Measurements from ENCODE around the gene ZNF366.

The ZNF366 gene

GRCh38 chr5:72543365-72543764 is 36.2 kb upstream of the ZNF366 start:
- no peak overlapping the region for H3K4me3 ChIP-seq (ENCODE audit: low read depth, low read length)
- TF ChIP-seq, protein P1, sequence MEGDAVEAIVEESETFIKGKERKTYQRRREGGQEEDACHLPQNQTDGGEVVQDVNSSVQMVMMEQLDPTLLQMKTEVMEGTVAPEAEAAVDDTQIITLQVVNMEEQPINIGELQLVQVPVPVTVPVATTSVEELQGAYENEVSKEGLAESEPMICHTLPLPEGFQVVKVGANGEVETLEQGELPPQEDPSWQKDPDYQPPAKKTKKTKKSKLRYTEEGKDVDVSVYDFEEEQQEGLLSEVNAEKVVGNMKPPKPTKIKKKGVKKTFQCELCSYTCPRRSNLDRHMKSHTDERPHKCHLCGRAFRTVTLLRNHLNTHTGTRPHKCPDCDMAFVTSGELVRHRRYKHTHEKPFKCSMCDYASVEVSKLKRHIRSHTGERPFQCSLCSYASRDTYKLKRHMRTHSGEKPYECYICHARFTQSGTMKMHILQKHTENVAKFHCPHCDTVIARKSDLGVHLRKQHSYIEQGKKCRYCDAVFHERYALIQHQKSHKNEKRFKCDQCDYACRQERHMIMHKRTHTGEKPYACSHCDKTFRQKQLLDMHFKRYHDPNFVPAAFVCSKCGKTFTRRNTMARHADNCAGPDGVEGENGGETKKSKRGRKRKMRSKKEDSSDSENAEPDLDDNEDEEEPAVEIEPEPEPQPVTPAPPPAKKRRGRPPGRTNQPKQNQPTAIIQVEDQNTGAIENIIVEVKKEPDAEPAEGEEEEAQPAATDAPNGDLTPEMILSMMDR (IDR thresholded peaks at IDR 0.05; ENCODE audit: low read depth, low read length), result no peak

DNA sequence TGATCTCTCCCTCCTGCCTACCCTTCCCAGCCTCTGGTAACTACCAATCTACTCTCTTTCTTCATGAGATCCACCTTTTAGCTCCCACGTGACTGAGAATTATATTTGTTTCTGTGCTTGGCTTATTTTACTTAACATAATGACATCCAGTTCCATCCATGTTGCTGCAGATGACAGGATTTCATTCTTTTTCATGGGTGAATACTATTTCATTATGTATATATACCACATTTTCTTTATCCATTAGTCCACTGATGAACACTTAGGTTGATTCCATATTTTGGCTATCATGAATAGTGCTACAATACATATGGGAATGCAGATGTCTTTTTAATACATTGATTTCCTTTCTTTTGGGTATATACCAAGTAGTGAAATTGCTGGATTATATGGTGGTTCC is 35.5 kb upstream of the ZNF366 start:
- TF ChIP-seq, protein P1 (IDR thresholded peaks at IDR 0.05; ENCODE audit: low read depth, low read length), result no peak
- H3K4me3 ChIP-seq (ENCODE audit: low read depth, low read length), result no peak overlapping the region

DNA sequence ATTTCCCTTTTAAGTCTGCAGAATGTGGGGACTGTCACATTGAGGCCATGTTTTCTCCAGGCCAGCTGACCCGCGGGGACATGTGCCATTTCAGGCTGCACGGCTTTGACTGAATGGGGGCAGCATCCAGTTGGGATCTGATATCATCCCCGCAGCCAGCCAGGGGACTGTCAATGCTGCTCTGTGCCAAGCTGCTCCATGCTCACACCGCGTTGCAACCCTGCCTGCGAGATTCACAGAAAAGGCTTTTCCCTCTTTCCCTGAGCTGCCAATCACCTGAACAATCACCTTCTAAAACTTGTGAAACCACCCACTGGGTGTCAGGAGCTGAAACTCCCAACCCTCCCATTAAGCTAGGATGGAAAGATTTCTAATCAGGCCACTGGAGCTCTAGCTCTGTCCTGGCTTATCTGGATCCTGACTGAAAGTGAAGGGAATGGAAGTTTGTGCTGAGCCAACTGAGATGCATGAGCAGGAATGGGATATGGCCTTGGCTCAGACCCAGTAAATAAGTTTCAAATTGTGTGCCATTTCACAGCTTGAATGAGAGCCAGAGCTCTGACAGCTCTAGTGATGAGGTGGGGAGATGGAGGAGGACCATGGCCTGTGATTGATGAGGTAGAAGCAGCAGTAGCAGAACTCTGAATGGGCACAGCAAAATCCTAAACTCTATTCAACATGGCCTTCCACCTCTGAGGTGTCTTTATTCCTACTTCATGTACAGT is 34.5 kb upstream of the ZNF366 start:
- no peak overlapping the region for H3K4me3 ChIP-seq (ENCODE audit: low read depth, low read length)

DNA sequence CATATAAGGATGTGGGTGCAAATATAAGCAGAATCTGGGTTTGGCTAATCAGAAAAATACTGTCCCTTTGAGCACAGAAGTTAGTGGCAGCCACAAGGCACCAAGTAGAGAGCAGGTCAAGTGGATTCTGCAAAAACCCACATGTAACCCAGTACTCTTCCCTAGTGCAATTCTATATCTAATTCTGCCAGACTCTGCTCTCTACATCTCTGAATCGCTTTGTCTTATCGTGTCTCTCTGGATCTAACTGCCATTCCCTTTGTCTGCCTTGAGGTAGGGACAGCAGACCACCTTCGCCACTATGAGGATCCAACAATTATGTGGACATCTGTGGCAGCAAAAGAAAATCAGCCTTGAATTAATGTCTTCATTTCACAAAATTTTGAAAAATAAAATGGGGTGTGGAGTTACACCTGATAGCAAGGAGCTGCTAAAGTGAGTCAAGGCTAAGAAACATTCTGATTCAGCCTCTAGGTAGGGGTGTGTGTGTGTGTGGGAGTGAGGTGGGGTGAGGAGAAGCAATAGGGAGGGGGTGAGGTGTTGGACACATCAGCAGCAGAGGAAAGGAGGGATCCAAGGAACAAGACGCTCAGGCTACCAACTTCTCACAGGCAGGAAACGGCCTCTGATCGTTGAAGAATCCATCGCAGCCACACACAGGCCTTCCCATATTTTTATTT is 33.7 kb upstream of the ZNF366 start:
- TF ChIP-seq, protein P1 (IDR thresholded peaks at IDR 0.05; ENCODE audit: low read depth, low read length), result no peak

More for the DNA sequence above, 34.5 kb upstream of the ZNF366 start:
- TF ChIP-seq, protein P1 (IDR thresholded peaks at IDR 0.05; ENCODE audit: low read depth, low read length), result no peak

GRCh38 chr5:72539726-72540125 is 32.5 kb upstream of the ZNF366 start:
- H3K4me3 ChIP-seq (ENCODE audit: low read depth, low read length), result no peak overlapping the region
- TF ChIP-seq, protein P1 (IDR thresholded peaks at IDR 0.05; ENCODE audit: low read depth, low read length), result no peak

More for the DNA sequence above, 33.7 kb upstream of the ZNF366 start:
- no peak overlapping the region for H3K4me3 ChIP-seq (ENCODE audit: low read depth, low read length)

DNA sequence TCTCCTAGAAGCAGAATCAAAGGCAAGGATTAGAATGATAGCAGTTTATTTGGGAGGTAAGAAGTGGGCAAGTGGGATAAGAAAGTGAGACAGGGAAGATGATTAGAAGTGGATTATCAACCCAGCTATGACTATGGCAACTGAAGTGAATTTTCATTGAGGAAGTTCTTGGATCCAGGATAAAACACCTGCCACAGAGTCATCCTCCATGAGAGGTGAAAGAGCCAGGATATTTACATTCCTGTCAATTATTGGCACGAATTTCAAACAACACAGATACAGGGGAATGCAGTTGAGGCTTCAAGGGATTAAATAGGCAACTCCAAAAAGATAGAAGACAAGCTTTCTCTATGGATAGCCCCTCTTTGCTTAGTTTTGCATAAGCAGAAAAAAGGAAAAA is 31.8 kb upstream of the ZNF366 start:
- TF ChIP-seq, protein P1 (IDR thresholded peaks at IDR 0.05; ENCODE audit: low read depth, low read length), result no peak
- no peak overlapping the region for H3K4me3 ChIP-seq (ENCODE audit: low read depth, low read length)

GRCh38 chr5:72537166-72537565 is 30.0 kb upstream of the ZNF366 start:
- H3K4me3 ChIP-seq (ENCODE audit: low read depth, low read length), result no peak overlapping the region
- TF ChIP-seq, protein P1 (IDR thresholded peaks at IDR 0.05; ENCODE audit: low read depth, low read length), result no peak

Measured in WI38 (cell line).